ENCODE results near the gene ZNF497.
"Not testable (repeated sequence)": the region's sequence is repeated elsewhere in the genome, so short reads cannot be mapped to it uniquely, and the experiment has no call there.

Gene ZNF497

DNA sequence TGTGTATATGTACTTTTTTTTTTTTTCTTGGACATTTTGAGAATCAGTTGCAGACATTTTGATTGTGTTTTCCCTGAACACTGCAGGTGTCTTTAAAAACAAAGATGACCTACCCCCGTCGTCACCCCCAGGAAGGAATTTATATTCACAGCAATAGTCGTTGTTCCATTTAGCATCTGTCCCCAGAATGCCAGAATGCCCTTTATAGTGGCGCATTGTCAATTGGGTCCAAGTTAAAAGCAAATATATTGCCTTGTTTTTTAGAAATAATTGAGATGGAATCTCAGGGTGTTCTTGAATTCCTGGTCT lies 31.1 kb upstream of the ZNF497 start:
- DNase-seq: no peak

DNA sequence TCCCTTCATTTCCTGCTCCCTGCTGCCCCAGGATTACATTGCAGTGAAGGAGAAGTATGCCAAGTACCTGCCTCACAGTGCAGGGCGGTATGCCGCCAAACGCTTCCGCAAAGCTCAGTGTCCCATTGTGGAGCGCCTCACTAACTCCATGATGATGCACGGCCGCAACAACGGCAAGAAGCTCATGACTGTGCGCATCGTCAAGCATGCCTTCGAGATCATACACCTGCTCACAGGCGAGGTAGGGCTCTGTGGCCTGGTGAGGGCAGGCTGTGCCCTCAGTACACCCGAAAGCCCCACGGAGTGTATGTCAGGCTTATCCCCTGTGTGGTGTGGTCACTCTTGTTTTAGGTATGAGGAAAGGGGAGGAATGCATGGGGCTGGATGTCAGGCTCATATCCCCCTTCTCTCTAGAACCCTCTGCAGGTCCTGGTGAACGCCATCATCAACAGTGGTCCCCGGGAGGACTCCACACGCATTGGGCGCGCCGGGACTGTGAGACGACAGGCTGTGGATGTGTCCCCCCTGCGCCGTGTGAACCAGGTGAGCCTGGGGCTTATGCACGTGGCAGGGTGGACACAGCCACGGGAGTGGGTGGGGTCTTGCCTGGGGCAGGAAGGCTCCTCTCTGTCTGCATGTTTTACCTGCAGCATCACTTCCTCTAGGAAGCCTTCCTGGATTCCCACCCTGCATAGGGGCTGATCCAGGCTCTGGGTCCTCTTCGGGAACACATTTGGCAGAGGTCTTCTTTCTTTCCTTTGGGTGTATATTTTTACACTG lies 30.6 kb upstream of the ZNF497 start:
- no peak for DNase-seq

DNA sequence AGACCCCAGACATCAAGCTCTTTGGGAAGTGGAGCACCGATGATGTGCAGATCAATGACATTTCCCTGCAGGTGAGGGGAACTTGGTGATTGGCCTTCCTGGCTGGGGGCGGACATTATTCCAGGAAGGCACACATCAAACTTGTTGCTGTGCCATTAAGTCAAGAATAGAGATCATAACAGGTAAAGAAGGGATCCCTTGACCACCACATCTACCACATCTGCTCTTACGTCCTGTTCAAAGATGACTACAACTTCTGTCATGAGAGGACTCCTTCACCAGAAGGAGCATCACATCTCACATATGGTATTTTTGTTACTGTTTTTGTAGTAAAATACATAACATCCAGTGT lies 25.6 kb upstream of the ZNF497 start:
- DNase-seq: no peak

DNA sequence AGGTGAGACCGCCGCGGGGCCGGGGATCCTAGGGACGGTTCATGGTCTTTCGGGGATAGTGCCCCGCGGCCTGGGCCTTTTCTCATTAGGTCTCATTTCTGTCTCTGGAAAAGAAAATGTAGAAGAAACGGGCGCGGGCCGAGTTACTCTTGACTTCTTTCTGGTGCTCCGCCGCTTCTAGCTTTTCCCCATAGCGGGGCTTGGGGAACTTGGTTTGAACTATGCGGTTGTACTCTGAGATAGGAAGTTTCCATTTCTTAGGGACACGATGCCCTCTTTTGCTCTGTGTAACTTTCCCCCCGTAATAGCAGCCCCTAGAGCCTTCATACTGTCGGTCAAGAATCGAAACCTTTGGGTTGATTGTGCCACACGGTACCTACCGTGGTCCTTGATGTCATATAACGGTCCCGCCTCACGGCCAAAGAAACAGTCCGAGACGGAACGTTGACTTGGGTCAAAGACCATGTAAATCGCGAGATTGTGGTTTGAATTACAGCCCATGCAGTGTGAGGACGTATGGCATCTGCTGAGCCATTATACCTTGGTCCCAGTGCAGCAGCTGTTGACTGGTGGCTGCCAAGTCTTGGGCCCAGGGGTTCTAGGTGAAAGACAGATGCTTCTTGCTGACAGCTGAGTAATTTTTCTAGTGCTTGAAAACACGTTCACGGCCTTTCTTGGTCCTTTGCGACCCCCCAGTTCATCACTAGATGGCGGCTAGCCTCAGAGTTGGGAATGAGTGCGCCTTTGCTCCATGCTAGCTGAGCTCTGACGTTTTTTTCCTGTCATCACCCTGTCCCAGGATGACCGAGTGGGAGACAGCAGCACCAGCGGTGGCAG lies 25.0 kb upstream of the ZNF497 start:
- DNase-seq: no peak

DNA sequence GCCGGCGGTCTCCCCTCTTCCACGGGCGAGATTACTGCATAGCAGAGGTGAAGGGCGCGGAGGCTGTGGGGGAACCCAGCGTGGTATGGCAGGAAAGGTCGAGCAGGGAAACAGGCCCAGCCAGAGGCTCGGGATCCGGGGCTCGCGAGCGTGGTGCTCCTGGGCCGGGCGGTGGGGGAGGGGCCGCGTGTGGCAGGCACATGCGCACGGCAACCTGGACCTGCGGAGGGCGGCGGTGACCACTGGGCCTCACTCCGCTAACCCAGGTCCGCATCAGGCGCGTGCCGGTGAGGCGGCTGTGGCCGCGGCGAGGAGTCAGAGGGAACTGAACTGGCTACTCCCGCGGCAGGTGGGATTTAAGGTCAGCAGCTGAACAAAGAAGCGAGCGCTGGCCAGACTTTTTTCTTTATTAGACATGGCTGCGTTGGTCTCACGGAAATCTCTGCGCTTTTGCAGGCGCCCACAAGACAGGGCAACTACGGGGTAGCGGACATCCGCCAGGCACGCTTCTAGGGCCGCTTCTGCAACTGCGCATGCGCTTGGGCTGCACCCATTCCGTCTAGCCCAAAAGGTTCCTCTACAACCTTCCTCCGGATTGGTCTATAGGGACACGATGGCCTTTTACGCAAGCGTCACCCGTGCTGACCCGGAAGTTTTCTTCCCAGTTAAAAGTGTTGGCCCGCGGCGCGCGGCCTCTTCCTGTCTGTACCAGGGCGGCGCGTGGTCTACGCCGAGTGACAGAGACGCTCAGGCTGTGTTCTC lies 24.2 kb upstream of the ZNF497 start, which contains the start of gene RPS5:
TSS of gene RPS5 (plus strand) at position 694 of the 762 bp plus-strand sequence. CDS start 869 bp downstream, outside the sequence.
- DNase-seq: peak; percentile 99

DNA sequence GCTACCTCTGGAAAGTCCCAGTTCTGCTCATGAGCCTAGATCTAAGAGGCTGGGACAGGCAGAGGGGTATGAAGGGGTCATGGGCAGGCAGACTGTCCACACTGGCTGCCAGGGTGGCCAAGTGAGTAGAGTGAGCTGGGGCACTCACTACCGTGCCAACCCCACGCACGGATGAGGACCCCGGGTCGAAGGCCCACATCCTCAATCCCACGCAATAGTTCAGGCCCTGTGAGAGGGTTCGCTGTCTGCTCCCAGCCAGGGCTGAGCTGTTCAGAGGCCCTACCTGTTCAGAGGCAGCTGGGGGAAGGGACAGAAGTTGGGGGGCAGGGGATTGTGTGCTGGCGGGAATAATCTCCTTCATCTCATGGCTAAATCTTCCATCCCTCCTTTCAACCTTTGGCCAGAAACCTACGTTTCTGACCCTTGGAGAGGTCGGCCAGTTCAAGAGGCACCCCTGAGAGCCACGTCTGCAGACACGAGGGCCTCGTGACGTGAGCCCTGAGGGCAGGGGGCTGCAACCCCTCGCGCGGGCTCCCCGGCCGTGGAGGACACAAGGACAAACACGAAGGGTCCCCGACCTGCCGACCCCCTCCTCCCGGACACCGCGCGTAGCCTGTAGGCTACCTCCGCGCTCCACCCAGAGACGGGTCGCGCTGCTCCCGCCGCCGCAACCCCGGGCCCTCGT lies 23.5 kb upstream of the ZNF497 start:
- no peak for DNase-seq

DNA sequence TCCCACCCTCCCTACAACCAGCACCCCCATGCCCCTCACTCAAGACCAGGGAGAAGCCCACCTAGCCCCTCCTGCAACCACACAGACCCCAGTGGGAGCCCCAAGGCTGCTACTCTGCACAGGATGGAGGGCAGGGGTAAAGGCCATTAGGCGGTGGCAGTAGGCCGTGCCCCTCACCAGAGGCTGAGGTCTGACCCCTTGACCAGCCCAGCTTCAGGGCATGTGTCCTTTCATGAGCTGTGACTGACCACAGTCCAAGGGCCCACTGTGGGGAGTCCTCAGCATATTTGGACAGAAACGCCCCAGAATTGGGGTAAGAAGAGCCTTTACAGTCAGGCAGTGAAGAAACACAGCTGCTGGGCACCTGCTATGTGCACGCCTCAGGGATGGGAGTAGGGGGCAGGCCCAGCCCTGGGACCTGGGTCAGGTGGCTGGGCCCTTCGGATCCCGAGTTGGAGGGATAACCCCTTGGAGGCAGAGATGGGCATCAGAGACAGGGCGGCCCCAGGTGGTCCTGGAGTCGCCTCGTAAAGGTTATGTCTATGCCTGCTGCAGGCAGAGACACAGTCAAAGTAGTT lies 22.9 kb upstream of the ZNF497 start:
- no peak for DNase-seq

DNA sequence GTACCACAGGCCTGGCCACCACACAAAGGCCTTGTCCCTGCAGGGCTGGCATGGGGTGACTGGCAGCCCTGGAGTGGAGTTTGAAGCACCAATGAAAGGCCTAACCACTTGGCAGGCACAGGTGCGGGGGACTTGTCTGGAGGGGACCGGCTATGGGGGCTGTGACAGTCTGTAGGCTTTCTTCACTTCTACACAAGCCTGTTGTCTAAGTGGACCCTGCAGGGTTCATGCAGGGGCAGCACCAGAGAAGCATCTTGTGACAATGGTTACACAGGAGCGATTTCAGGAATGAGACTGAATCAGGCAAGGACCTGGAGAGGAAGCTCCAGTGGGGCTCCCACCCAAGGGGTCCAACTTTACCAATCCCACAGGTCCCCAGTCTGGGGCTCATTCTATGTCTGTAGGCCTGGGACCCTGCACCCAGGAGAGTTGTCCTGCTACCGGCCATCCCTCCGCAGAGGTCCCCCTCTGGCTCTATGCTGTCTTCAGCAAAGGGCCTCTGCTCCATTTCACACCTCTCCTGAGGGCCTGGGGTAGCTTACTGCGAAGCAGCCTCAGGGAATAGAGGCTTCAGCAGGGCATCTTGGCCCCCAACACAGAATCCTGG lies 20.5 kb upstream of the ZNF497 start:
- DNase-seq: no peak

DNA sequence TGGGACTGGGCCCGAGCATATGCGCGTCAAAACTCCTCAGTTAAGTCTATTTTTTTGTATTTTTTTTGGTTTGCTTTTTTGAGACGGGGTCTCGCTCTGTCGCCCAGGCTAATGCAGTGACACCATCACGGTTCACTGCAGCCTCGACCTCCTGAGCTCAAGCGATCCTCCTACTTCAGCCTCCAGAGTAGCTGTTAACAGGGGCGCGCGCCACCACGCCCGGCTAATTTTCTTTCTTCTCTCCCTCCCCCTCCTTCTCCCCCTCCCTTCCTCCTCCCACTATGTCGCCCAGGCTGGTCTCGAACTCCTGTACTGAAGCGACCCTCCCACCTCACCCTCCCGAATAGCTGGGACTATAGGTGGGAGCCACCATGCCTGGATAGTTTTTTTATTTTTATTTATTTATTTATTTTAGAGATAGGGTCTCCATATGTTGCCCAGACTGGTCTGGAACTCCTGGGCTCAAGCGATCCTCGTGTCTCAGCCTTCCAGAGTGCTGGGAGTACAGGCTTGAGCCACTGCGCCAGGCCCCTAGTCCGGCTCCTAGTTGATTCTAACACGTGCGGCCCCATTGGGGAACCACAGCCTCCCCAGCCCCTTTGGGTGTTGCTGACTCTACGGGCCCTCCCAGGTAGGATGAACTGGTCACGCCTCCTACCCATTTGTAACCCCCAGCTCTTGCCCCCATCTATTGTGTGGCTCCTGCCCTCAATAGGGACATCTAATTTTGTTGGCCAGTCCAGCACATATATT lies 19.1 kb upstream of the ZNF497 start:
- no peak for DNase-seq

DNA sequence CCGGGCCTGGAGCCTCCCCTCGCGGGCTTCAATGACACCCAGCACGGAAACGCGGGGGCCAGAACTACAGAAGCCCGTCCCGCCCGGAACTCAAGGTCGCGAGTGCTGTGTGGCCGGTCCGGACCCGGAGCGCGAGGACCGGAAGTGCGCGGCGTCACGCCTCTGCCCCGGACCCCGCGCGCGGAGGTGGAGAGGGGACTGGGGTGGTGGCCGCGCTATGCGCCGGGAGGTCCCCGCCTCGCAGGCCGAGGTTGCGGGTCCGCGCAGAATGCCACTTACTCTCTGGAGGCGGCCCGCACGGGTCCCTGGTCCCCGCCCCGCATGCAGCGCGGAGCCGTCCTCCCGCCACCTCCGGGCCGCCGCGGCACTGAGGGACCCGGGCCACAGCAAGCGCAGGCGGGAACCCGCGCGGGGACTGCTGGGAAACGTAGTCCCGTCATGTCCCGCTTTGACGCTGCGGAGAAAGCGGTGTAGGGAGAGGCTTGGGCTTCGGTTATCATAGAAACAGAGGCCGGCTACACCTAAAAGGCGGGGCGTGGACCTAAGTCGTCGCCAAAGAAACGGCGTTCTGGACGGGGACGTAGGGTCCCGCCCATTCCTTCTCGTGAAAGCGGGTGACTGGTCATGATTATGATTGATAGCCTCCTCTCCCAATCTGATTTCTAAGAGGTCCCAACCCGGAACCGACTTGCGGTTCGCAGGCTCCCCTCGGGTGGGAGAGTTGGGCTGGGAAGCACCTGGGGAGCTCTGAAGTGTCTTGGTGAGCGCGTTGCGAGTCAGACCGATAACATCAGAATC lies 18.3 kb upstream of the ZNF497 start, which contains the start of gene ZNF837:
TSS of gene ZNF837 (minus strand) at position 369 of the 798 bp plus-strand sequence. CDS start 11,698 bp downstream, outside the sequence.
- DNase-seq: peak; percentile 100

DNA sequence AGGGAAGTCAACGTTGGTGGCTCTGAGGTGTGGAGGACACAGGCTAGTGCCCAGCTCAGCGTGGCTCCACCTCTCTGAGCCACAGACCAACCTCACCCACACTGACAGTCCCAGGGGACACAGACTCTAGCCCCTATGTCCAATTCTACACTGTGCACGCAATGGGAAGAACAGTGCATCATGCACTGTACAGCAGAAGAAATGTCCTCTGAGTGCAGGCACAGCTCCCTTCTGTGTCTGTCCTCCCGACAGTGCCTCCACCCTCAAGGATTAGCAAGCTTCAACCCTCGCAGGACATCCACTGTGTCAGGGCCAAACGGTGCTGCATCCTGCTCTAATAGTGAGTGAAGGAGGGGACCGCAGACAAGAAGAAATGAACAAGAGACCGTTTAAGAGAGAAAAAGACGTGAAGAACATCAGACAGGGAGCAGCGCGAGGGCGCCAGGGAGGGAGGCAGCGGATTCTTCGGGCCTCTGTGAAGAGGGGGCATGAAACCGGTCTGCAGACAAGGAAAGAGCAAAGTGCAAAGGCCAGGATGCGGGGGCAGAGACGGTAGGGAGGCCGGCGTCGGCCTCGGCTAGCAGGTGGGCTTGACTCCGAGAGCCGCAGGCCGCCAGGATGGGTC lies 17.6 kb upstream of the ZNF497 start:
- DNase-seq: no peak

DNA sequence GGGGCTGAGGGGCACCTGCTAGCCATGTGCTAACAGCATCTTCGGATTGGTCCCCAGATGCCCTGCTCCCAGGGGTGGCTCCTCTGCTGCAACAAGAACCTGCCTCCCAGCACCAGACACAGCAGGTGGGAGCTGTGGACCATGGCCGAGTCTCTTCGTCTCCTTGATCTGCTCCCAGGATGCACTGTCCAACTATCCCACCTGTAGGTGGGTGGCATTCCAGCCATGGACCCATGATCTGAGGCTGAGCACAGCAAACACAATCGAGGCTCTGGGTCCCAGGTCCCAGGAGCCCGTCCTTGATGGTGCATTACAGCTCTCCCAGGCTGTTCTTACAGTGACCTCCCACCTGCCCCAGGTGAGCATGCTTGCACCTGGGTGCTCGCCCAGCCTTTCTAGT lies 16.7 kb upstream of the ZNF497 start:
- DNase-seq: no peak

DNA sequence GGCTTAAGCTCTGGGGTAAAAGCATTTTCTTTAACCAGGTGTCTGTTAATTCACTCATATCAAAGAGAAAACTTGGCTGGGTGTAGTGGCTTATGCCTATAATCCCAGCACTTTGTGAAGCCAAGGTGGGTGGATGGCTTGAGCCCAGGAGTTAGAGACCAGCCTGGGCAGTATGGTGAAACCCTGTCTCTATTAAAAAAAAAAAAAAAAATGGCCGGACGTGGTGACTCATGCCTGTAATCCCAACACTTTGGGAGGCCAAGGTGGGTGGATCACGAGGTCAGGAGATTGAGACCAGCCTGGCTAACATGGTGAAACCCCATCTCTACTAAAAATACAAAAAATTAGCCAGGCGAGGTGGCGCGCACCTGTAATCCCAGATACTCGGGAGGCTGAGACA lies 14.2 kb upstream of the ZNF497 start:
- not testable (repeated sequence) for DNase-seq

DNA sequence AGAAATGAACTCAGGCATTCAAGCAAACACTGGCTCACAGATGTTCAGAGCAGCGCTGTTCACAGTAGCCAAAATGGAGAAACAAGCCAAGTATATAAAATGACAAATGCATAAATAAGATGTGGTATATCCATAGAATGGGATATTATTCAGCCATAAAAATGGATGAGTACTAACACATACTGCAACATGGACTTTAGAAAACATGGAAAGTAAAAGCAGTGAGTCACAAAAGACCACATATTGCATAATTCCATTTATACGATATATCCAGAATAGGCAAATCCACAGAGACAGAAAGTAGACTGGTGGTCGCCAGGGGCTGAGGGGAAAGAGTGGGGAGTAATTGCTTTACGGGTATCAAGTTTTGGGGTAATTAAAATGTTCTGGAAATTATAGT lies 11.6 kb upstream of the ZNF497 start:
- no peak for DNase-seq

DNA sequence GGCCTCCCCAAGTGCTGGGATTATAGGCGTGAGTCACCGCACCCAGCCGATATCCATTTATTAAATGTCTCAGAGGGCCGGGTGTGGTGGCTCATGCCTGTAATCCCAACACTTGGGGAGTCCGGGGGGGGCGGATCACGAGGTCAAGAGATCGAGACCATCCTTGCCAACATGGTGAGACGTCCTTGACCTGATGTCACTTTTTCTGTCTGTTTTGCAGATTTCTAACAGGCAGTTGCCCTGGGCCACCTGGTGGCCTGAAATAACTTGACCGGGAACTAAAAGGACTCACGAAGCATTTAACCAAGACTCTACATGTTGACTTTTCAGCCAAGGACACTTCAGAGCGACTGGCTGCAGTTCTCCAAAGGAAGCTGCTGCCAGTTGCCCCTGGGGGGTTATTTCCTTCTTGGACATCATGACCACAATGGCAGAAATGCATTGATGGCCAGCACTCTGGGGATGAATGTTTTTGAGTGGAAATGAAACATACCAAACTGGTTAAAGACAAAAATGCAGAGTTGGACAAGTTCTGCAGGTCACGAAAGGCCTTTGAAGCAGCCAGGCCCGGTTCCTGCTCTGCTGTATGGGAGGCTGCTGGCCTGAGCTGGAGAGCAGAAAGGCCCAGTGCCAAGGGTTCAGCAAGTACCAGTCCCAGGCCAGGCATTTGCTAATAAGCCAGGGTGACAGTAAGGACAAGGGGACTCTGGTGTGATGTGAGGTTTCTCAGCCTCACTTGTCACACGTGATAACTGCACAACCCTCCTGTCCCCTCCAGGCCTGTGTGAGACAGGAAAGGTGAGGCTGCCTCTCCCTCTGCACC lies 10.0 kb upstream of the ZNF497 start:
- no peak for DNase-seq

DNA sequence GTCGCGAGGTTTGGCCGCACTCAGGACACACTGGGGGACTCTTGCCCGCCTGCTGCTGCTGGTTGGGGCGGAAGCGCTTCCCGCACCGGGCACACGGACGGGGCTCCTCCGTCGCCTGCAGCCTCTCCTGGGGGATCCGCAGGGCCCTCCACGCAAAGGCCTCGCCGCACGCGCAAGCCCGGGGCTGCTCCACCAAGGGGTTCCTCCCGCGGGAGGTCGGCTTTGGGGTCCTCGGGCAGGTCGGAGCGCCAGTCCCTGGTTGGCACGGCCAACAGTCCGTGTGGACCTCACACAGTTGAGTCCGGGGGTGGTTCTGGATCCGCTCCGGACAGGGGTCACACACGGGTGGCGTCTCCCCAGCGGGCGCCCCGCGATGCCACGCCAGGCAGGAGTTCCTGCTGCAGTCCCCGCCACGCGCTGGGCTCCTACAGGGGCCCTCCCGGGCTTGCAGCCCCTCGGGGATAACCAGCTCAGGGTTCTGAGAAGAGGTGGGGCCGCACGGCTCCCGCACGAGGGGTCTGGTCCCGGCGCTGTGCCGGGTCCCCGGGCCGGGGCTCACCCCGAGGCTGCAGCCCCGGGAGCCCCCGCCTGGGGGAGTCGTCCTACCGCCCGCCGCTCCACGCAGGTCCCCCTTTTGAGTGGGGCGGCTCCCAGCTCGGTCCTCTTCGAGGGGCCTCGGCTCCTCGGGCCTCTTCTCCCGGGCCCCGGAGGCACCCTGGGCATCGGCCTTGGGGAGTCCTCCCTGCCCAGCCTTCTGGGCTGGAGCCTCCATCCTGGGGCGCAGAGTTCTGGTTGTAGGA lies 6.2 kb upstream of the ZNF497 start:
- DNase-seq: no peak

DNA sequence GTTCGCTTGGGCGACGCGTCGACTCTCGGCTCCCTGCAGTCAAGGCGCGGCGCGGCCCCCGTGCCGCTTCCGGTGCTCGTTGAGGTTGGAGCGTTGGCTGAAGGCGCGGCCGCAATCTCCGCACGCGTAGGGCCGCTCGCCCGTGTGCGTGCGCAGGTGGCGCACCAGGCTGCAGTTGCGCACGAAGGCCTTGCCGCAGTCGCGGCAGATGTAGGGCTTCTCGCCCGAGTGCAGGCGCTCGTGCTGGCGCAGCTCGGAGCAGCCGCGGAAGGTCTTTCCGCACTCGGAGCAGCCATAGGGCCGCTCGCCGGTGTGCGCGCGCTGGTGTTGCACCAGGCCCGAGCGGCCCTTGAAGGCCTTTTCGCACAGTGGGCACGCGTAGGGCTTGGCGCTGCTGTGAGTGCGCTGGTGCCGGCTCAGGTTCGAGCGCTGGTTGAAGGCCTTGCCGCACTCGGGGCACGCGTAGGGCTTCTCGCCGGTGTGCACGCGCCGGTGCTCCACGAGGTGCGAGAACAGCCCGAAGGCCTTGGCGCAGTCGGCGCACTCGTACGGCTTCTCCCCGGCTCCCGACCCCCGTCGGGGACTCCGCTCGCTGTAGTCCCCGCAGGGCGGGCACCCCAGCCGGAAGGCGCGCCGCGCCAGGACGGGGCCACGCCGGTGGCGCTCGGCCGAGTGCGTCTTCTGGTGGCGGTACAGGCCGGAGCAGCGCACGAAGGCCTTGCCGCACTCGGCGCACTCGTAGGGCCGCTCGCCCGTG lies 5.3 kb upstream of the ZNF497 start:
- DNase-seq: no peak
